DND-41 (cell line): Measurements from ENCODE around the gene GUCA2A.

Source experiments
- ATAC-seq: fragments of 200-7000 bp; cut with Tn5 transposase; 3 replicates; pipeline ENCODE4 v1.9.1; 2021; ENCODE audit warnings: low read depth; ENCODE audit not compliant: insufficient read depth
- DNase-seq: peaks from one replicate; pipeline ENCODE4 v3.0.0-alpha.2; 2020
- H2AFZ ChIP-seq: 2 replicates; pipeline ENCODE4 v1.6.0; 2012; ENCODE audit warnings: low read depth, low read length
- H3K27ac ChIP-seq: 2 replicates; pipeline ENCODE4 v1.5.1; 2012; ENCODE audit warnings: low read length, inconsistent platforms
- H3K27me3 ChIP-seq: fragments of 200-600 bp; sonication (generic); 2 replicates; pipeline ENCODE4 v1.6.0; 2012; ENCODE audit warnings: low read length, mild to moderate bottlenecking, inconsistent platforms; ENCODE audit not compliant: insufficient read depth, poor library complexity
- H3K36me3 ChIP-seq: 2 replicates; pipeline ENCODE4 v1.5.1; 2012; ENCODE audit warnings: low read length, inconsistent platforms; ENCODE audit not compliant: insufficient read depth
- H3K4me1 ChIP-seq: 2 replicates; pipeline ENCODE4 v1.5.1; 2012; ENCODE audit warnings: mild to moderate bottlenecking, low read length; ENCODE audit not compliant: insufficient read depth
- H3K4me2 ChIP-seq: 2 replicates; pipeline ENCODE4 v1.6.0; 2012; ENCODE audit warnings: mild to moderate bottlenecking, moderate library complexity, low read length, inconsistent platforms; ENCODE audit not compliant: insufficient read depth
- H3K4me3 ChIP-seq, 2 experiments: fragments of 200-600 bp in 1 of 2; shearing (Covaris generic) in 1 of 2; 2 replicates each; pipeline ENCODE4 v1.5.1; 2012 to 2016; ENCODE audit warnings: inconsistent platforms in 2 of 2, low read length in 2 of 2, mild to moderate bottlenecking in 2 of 2, low read depth in 1 of 2, moderate library complexity in 1 of 2
- H3K79me2 ChIP-seq: 2 replicates; pipeline ENCODE4 v1.6.0; 2012; ENCODE audit warnings: low read length, inconsistent platforms; ENCODE audit not compliant: insufficient read depth
- H3K9ac ChIP-seq: 2 replicates; pipeline ENCODE4 v1.6.0; 2012; ENCODE audit warnings: low read depth, mild to moderate bottlenecking, inconsistent platforms, low read length, moderate library complexity
- H3K9me3 ChIP-seq: 2 replicates; pipeline ENCODE4 v1.5.1; 2012; ENCODE audit warnings: low read length, moderate library complexity, mild to moderate bottlenecking, inconsistent platforms; ENCODE audit not compliant: insufficient read depth, severe bottlenecking
- H4K20me1 ChIP-seq: 2 replicates; pipeline ENCODE4 v1.6.0; 2012; ENCODE audit warnings: low read length; ENCODE audit not compliant: insufficient read depth
- EZH2 ChIP-seq: IDR thresholded peaks from 3 replicates; pipeline ENCODE4 v1.6.1; 2012; ENCODE audit warnings: borderline replicate concordance, low read depth, mild to moderate bottlenecking, moderate library complexity, low read length, inconsistent platforms; ENCODE audit not compliant: severe bottlenecking
- TF ChIP-seq, protein P1 (sequence below): IDR thresholded peaks from 2 replicates; pipeline ENCODE4 v1.5.1; 2012; ENCODE audit warnings: borderline replicate concordance, low read length, moderate library complexity, mild to moderate bottlenecking; ENCODE audit not compliant: poor library complexity, severe bottlenecking; ENCODE audit errors: extremely low read depth

The GUCA2A gene

DNA sequence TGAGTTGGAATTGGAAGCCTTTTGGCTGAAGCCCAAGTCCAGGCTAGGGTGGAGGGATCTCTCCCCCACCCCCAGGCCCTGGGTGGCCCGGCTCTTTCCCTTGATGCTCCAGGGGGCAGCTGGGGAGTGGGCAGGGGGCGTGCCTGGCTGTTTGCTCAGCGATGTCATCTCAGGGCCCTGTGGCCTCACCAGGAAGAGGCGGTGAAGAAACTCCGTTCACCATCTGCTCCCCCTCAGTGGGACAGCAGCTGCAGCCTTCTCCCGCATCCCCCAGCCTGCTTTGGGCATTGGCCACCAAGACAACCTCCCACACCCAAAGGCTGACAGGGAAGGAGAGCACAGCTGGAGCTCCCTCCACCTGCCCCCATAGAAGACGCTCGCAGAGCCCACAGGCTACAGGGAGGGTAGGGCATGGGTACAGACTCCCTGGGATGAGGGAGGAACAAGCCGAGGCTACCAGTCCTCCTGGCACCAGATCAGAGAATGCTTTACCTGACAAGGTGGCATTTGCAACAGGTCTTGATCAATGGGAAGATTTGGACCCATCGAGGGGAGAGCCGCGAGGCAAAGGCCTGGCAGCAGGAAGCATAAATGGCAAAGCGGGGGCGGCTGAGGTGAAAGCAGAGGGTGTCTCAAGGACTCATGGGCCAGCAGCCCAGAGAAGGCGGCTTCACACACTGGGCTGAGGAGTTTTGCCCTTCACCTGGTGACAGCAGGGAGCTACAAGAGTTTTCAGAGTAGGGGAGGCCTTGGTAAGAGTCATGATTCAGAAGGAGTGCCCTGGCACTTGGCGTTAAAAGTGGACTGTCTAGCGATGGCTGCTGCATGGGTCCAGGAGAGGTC, 6.5 kb upstream of the GUCA2A start:
- Histone ChIP-seq H3K9ac (no peak overlapping the region), H3K9me3 (no peaks in the 10 kb centered on the region), H3K36me3 (no peaks in the 10 kb centered on the region), H3K4me1 (no peaks in the 10 kb centered on the region), H2AFZ (no peak overlapping the region), H4K20me1 (no peaks in the 10 kb centered on the region), H3K4me3 (no peak overlapping the region), H3K4me2 (no peak overlapping the region), H3K27ac (no peak overlapping the region), H3K27me3 (no peaks in the 10 kb centered on the region), H3K79me2 (no peaks in the 10 kb centered on the region)
- DNase-seq (no peak), ATAC-seq (peak; percentile 31; the same call in 1 of the 3 replicates)
- TF ChIP-seq, protein P1, sequence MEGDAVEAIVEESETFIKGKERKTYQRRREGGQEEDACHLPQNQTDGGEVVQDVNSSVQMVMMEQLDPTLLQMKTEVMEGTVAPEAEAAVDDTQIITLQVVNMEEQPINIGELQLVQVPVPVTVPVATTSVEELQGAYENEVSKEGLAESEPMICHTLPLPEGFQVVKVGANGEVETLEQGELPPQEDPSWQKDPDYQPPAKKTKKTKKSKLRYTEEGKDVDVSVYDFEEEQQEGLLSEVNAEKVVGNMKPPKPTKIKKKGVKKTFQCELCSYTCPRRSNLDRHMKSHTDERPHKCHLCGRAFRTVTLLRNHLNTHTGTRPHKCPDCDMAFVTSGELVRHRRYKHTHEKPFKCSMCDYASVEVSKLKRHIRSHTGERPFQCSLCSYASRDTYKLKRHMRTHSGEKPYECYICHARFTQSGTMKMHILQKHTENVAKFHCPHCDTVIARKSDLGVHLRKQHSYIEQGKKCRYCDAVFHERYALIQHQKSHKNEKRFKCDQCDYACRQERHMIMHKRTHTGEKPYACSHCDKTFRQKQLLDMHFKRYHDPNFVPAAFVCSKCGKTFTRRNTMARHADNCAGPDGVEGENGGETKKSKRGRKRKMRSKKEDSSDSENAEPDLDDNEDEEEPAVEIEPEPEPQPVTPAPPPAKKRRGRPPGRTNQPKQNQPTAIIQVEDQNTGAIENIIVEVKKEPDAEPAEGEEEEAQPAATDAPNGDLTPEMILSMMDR, result no peak
- no peak for TF ChIP-seq EZH2

DNA sequence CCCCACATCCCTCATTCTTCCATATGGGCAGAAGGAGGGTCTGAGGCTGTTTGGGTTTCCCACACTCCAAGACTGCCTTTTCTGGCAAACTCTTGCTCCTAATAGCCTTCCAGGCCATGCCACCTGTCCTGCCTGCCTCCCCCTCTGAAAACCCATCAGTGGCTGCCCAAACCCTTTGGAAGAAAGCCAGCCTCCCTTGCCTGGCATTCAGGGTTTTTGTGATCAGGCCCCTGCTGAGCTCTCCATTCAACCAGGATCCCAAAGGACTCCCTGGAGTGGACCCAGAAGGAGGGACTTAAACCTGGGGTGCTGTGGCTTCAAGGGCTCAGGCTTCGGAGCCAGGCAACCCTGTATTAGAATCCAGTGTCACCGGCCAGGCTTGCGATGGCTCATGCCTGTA, 4.2 kb upstream of the GUCA2A start:
- H3K9me3 ChIP-seq, result no peaks in the 10 kb centered on the region
- H3K79me2 ChIP-seq, result no peaks in the 10 kb centered on the region
- no peak overlapping the region for H2AFZ ChIP-seq
- H3K9ac ChIP-seq, result no peak overlapping the region
- no peak overlapping the region for H3K4me3 ChIP-seq
- TF ChIP-seq, protein P1, result no peak
- no peak overlapping the region for H3K27ac ChIP-seq
- H3K27me3 ChIP-seq, result no peaks in the 10 kb centered on the region
- no peaks in the 10 kb centered on the region for H3K36me3 ChIP-seq
- DNase-seq (no peak), ATAC-seq (no peak)
- no peak overlapping the region for H3K4me2 ChIP-seq
- H4K20me1 ChIP-seq, result no peaks in the 10 kb centered on the region
- H3K4me1 ChIP-seq, result no peaks in the 10 kb centered on the region

DNA sequence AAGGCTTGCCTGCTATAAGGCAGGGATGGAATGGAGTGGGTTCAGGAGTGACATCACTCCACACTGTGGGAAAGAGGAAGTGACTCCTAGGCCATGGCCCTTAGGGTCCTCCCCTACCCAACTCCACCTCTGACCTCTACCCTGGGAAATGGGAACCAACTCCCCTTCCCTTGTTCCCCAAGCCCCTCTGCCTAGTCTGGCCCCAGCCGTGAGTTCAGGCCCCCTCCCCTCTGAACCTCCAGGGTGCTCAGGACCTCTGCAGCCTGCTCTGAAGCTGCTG, 3.8 kb upstream of the GUCA2A start:
- Histone ChIP-seq H3K4me1 (no peaks in the 10 kb centered on the region), H3K27me3 (no peaks in the 10 kb centered on the region), H3K4me2 (no peak overlapping the region), H3K9ac (no peak overlapping the region), H3K36me3 (no peaks in the 10 kb centered on the region), H4K20me1 (no peaks in the 10 kb centered on the region), H3K4me3 (no peak overlapping the region), H3K27ac (no peak overlapping the region), H2AFZ (no peak overlapping the region), H3K79me2 (no peaks in the 10 kb centered on the region), H3K9me3 (no peaks in the 10 kb centered on the region)
- no peak for ATAC-seq
- TF ChIP-seq, protein P1, result no peak
- no peak for TF ChIP-seq EZH2
- no peak for DNase-seq
